Prostate gland (tissue), 2 donors: Measurements from ENCODE around the gene CYP2C19. TPM values are rescaled to one million over a fixed set of nuclear protein-coding genes. Genes with fewer than 3 reads are reported as not detected.
"Not testable (repeated sequence)": the region's sequence is repeated elsewhere in the genome, so short reads cannot be mapped to it uniquely, and the experiment has no call there.

Experiments used
- DNase-seq: peaks from one replicate; pipeline ENCODE4 v3.0.0-alpha.2; 2019; ENCODE audit warnings: low spot score
- H3K27ac ChIP-seq, 2 donors: fragments of 200-600 bp; sonication (generic); 2 replicates each; pipeline ENCODE4 v1.5.1; 2017 to 2019
- H3K27me3 ChIP-seq: fragments of 200-600 bp; sonication (generic); replicated peaks from 2 replicates; pipeline ENCODE4 v1.5.1; 2019; ENCODE audit not compliant: insufficient read depth
- H3K36me3 ChIP-seq, 2 donors: fragments of 200-600 bp; sonication (generic); 1 replicate in 1 of 2; 2 replicates in 1 of 2; pipeline versions ENCODE4 v1.5.1 to v1.8.1; 2017 to 2019
- H3K4me1 ChIP-seq: fragments of 200-600 bp; sonication (generic); replicated peaks from 2 replicates; pipeline ENCODE4 v1.5.1; 2019
- H3K4me3 ChIP-seq, 2 donors: fragments of 200-600 bp; sonication (generic); 2 replicates each; pipeline ENCODE4 v1.5.1; 2017 to 2019
- H3K9me3 ChIP-seq: fragments of 200-600 bp; sonication (generic); 2 replicates; pipeline ENCODE4 v1.5.1; 2017
- POLR2A ChIP-seq: fragments of 450-650 bp; IDR thresholded peaks from one replicate; pipeline ENCODE4 v1.6.1; 2016; ENCODE audit warnings: antibody characterized with exemption, mild to moderate bottlenecking
- POLR2AphosphoS5 ChIP-seq: sonication (generic); formaldehyde crosslinking; IDR thresholded peaks from one replicate; pipeline ENCODE4 v1.6.1; 2017; ENCODE audit warnings: antibody characterized with exemption
- WGBS: methylation state at CpG from one replicate; pipeline ENCODE4 v1.1.5; 2018; 5-methylcytosine and 5-hydroxymethylcytosine counted together
- intact Hi-C: fragments of 100-400 bp; cut with DNase I; formaldehyde crosslinking; loops from one replicate; pipeline ENCODE4 v1.14.2; 2022
- total RNA-seq, 2 donors: library from RNA; depleted of rRNA; stranded (reverse); fragments of >200 nt; gene quantifications; one replicate each; pipeline ENCODE4 v1.1.0, GENCODE V29; 2016
- TF ChIP-seq, protein P1 (sequence below), 4 experiments: fragments of 200-600 bp in 2 of 4; fragments of 450-650 bp in 2 of 4; sonication (generic) in 2 of 4; IDR thresholded peaks; 1 replicate in 3 of 4; 2 replicates in 1 of 4; pipeline ENCODE4 v1.5.1; 2016 to 2019; ENCODE audit warnings: antibody characterized with exemption in 4 of 4, mild to moderate bottlenecking in 2 of 4, moderate library complexity in 2 of 4

Gene CYP2C19
- total RNA-seq, 2 donors from 2014 or later, result not detected

DNA sequence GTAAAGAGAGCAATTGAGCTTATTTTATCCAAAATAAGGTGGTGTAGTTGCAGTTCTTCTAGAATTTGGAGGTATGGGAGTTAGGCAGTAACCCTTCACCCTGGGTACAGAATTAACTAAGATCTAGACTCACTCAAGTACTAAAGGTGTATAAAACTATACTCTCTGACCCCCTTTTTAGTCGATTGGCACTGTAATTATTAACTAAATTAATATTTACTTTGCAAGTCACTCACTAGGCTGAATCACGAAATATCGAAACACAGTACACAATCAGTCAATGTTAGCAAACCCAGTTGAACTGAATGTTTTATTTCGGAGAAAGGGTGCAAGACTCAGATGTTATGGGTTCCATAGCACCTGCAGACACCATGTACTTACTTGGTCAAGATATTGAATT, 14.6 kb upstream of the CYP2C19 start:
- Histone ChIP-seq H3K27ac (no peak overlapping the region), H3K9me3 (no peaks in the 10 kb centered on the region), H3K27me3 (no peaks in the 10 kb centered on the region), H3K36me3 (no peaks in the 10 kb centered on the region), H3K4me1 (no peaks in the 10 kb centered on the region), H3K4me3 (no peak overlapping the region)
- DNase-seq, result no peak
- TF ChIP-seq POLR2A (no peak), POLR2AphosphoS5 (no peak)
- TF ChIP-seq, protein P1, sequence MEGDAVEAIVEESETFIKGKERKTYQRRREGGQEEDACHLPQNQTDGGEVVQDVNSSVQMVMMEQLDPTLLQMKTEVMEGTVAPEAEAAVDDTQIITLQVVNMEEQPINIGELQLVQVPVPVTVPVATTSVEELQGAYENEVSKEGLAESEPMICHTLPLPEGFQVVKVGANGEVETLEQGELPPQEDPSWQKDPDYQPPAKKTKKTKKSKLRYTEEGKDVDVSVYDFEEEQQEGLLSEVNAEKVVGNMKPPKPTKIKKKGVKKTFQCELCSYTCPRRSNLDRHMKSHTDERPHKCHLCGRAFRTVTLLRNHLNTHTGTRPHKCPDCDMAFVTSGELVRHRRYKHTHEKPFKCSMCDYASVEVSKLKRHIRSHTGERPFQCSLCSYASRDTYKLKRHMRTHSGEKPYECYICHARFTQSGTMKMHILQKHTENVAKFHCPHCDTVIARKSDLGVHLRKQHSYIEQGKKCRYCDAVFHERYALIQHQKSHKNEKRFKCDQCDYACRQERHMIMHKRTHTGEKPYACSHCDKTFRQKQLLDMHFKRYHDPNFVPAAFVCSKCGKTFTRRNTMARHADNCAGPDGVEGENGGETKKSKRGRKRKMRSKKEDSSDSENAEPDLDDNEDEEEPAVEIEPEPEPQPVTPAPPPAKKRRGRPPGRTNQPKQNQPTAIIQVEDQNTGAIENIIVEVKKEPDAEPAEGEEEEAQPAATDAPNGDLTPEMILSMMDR (IDR thresholded peaks at IDR 0.05), result no peak
- intact Hi-C loops, result no loop called here
- 83% methylated on average over 4 of the region's 4 CpGs for WGBS

DNA sequence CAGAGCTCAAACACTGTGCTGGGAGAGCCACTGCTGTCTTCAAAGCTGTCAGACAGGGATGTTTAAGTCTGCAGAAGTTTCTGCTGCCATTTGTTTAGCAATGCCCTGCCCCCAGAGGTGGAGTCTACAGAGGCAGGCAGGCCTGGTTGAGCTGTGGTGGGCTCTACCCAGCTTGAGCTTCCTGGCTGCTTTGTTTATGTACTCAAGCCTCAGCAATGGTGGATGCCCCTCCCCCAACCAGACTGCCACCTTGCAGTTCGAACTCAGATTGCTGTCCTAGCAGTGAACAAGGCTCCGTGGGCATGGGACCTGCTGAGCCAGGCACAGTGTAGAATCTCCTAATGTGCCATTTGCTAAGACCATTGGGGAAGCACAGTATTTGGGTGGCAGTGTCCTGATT, 4.6 kb upstream of the CYP2C19 start:
- H3K9me3 ChIP-seq, result no peaks in the 10 kb centered on the region
- H3K27me3 ChIP-seq, result no peaks in the 10 kb centered on the region
- no peaks in the 10 kb centered on the region for H3K4me1 ChIP-seq
- H3K4me3 ChIP-seq, result no peak overlapping the region
- WGBS, result 63% methylated on average over 2 of the region's 2 CpGs
- no peak for DNase-seq
- intact Hi-C loops, result no loop called here
- TF ChIP-seq, protein P1 (IDR thresholded peaks at IDR 0.05), result no peak
- H3K36me3 ChIP-seq, result no peaks in the 10 kb centered on the region
- no peak overlapping the region for H3K27ac ChIP-seq

DNA sequence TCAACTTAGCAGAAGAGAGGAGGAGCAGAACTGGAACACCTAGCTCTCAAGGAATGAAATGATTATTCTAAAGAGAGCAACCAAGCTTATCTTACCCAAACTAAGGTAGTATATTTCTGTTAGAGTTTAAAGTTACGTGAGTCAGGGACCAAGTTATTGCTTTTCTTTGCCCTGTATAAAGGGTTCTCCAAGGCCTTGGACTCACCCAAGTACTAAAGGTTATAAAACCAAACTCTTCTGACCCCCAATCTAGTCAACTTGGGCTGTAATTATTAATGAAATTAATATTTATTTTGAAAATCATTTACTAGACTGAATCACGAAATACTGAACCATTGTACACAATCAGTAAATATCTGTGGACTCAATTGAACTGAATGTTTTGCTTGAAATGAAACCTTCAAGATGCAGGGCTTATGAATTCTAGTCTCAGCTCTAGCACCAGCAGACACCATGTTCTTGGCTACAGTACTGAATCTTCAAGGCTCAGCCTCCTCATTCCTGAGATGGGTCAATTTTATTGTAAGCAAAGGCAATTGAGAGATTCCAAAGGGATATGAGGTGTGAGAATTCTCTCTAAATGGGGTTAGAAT, 1.8 kb upstream of the CYP2C19 start:
- H3K27ac ChIP-seq, result no peak overlapping the region
- intact Hi-C loops, result no loop called here
- H3K4me1 ChIP-seq, result no peaks in the 10 kb centered on the region
- no peak for DNase-seq
- WGBS, result 78% methylated on average over 2 of the region's 2 CpGs
- H3K4me3 ChIP-seq, result no peak overlapping the region
- TF ChIP-seq POLR2A (no peak), POLR2AphosphoS5 (no peak)
- TF ChIP-seq, protein P1 (IDR thresholded peaks at IDR 0.05), result no peak
- no peaks in the 10 kb centered on the region for H3K36me3 ChIP-seq
- H3K27me3 ChIP-seq, result no peaks in the 10 kb centered on the region
- H3K9me3 ChIP-seq, result no peaks in the 10 kb centered on the region

DNA sequence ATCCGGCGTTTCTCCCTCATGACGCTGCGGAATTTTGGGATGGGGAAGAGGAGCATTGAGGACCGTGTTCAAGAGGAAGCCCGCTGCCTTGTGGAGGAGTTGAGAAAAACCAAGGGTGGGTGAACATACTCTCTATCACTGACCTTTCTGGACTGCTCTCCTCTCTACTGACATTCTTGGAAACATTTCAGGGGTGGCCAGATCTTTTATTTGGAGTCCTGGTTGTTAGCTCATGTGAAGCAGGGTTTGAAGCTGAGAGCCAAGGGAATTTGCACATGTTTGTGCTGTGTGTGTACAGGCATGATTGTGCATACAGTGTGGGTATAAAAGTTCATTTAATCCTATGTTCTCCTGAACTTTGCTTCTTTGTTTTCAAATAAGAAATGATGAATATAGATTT, 12.9 kb downstream of the CYP2C19 start:
- H3K27ac ChIP-seq, H3K9me3 ChIP-seq, H3K4me1 ChIP-seq, H3K27me3 ChIP-seq, intact Hi-C loops, H3K4me3 ChIP-seq, DNase-seq, H3K36me3 ChIP-seq: not testable (repeated sequence)
- 96% methylated on average over 6 of the region's 6 CpGs for WGBS

DNA sequence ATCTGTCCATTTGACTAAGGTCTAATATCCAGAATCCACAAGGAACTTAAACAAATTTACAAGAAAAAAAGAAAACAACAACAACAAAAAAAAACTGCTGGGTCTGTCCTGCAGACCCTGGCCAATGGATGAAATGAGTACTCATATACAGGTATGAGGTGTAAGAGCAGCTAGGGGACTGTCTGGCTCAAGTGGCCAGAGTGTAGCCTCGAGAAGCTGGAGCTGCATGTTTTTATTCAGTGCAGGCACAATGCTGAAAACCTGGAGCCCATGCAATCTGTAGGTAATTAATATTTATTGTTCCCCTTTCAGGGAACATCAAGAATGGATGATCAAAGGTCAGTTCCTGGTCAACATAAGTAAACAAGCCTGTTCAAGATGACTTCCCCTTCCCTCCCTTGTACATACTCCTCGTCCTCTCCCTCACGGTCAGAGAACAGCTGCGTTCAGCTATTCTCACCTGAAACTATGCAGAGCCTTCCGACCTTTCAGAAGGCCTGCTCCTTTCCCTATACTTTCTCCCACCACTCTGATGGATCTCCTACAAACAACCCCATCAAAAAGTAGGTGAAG, 15.5 kb downstream of the CYP2C19 start:
- H3K27me3 ChIP-seq, result no peaks in the 10 kb centered on the region
- 50% methylated on average over 5 of the region's 5 CpGs for WGBS
- H3K36me3 ChIP-seq, result no peaks in the 10 kb centered on the region
- no peak overlapping the region for H3K27ac ChIP-seq
- no peak for TF ChIP-seq POLR2AphosphoS5
- TF ChIP-seq POLR2A, result no peak
- TF ChIP-seq, protein P1 (IDR thresholded peaks at IDR 0.05), result no peak
- no peaks in the 10 kb centered on the region for H3K9me3 ChIP-seq
- intact Hi-C loops, result no loop called here
- no peak overlapping the region for H3K4me3 ChIP-seq
- no peak for DNase-seq
- H3K4me1 ChIP-seq, result no peaks in the 10 kb centered on the region
